Measurements from ENCODE around the gene GATA6.

GATA6 gene

GRCh38 chr18:22166069-22166950 is 3.1 kb upstream of the GATA6 start:
- no peak for DNase-seq (ENCODE audit: low spot score)

DNA sequence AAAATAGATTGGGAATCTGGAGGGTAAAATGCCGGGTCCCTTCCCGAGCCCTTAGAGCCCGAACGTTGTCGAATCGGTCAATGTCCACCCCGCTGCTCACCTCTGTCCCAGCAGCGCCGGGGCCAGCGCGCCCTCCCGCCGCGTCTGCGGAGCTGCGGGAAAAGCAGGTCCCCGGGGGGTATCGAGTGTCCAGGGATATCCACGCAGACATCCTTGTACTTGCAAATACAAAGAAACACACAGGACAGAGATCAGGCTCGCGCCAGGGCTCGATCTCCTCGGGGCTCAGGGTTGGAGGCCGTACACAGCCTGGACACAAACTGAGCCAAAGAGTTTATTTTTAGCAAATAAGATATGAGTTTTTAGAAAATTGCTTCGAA is 2.3 kb upstream of the GATA6 start:
- no peak for DNase-seq (ENCODE audit: low spot score)

GRCh38 chr18:22167471-22168241 is 1.7 kb upstream of the GATA6 start:
- peak; percentile 32 for DNase-seq (ENCODE audit: low spot score)

- DNase-seq (ENCODE audit: low spot score) = peak; percentile 23
Measured at GRCh38 chr18:22168360-22168921, 948 bp upstream of the GATA6 start.

- DNase-seq (ENCODE audit: low spot score) = peak; percentile 26
Measured at GRCh38 chr18:22169889-22170420, 566 bp downstream of the GATA6 start.

DNA sequence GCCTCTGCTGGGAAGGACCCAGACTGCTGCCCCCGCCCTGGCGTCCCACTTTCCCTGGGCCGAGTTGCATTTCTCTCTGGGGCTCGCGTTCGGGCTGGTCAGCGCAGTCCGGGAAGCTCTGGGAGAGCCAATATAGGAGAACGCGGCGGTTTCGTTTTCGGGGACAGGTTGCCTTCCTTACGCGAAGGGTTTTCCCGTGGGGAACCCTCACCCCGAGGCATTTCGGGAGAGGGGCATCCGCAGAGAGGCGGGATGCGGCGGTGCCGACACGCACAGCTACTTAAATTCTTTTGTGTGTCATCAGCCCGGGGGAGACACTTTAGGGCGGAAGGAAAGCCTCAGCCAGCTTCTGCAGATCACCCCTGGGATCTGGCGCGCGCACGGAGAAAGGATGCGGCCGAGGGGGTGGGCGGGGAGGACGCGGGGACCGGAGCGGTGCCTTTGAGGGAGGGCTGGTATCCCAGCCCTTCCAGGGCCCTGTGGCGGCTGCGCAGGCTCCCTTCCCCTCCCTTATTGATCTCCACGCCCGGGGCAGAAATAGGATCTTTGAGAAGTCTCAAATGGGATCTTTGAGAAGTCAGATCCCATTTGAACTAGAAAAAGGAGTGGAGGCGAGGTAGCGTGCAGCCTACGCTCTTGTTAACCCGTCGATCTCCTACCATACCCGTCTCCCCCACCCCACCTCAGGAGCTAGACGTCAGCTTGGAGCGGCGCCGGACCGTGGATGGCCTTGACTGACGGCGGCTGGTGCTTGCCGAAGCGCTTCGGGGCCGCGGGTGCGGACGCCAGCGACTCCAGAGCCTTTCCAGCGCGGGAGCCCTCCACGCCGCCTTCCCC is 1.2 kb downstream of the GATA6 start:
- peak; percentile 38 for DNase-seq (ENCODE audit: low spot score)

GRCh38 chr18:22171258-22172119 is 2.1 kb downstream of the GATA6 start:
- no peak for DNase-seq (ENCODE audit: low spot score)

GRCh38 chr18:22172120-22172582 is 2.8 kb downstream of the GATA6 start:
- DNase-seq (ENCODE audit: low spot score) = no peak

DNA sequence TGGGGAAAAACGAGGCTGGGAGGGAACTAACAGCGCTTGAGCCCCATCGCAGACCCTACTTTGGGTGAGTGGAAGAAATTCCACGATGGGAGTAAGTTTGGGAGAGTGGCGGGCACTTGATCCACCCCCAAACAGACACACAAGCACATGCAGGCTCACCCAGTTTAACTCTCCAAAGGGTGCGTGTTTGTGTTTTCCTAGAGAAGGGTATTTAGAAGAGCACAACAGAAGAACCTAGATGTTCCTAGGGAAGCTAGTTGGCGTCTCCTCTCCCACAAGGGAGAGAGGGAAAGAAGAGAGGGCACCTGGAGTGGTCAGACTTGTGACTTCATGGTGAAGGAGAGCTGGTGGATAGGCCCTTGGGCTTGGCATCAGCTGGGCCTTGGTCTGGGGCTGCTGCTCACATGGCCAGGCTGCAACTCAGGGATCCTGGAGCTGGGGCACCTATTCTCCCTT is 3.2 kb downstream of the GATA6 start:
- no peak for DNase-seq (ENCODE audit: low spot score)

GRCh38 chr18:22173221-22173927 is 4.0 kb downstream of the GATA6 start:
- no peak for DNase-seq (ENCODE audit: low spot score)

DNA sequence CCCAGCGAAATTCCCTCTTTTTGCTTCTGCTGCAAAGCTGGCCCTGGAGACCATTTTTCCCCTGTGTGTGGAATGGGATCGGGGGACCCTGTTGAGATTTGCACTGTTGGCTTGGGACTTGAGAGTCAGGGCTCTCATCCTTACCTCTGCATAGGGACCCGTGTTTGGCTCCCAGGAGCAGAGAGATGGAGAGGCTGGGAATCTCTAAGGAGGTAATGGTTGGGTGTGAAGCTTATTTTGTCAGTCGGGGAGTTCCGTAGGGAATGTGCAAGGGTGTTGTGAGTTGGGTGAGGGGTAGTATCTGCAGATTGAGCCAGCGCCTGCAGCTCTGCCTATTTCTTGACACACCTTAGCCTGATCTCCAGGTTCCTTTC is 4.5 kb downstream of the GATA6 start:
- DNase-seq (ENCODE audit: low spot score) = no peak

DNA sequence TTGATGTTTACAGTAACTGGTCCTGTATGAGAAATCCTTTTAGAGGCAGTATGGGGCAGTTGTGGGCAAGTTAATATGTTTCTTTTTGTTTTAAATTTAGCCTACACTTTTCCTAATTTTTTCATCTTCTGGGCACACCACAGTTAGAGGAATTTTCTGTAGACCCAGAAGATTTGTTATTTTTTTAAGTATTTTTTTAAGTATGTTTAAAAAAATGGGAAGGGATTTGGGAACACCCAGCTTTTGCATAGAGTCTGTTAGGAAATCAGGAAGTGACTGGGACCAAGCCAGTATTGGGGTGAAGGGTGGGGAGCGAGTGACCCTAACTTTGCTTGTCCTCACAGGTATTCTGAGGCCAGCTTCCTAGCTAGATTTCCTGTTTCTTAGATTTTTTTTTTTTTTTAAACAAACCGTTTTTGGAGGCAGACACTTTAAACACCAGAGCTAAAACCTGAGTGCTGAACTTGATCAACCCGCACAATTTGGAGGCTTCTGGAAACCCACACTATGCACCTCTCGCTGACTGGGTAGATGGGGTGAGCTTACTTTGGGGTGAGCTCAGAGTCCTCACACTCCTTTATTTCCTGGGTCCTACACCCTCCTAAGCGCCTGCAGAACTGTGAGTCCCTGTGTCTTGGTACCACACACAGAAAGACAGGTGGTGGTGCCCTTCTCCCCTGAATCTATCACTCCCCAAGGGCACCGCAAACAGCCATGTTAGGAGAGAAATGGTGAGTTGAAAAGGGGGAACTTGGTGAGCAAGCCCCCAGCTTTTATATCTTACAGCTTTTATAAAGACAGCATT is 5.2 kb downstream of the GATA6 start:
- no peak for DNase-seq (ENCODE audit: low spot score)

DNA sequence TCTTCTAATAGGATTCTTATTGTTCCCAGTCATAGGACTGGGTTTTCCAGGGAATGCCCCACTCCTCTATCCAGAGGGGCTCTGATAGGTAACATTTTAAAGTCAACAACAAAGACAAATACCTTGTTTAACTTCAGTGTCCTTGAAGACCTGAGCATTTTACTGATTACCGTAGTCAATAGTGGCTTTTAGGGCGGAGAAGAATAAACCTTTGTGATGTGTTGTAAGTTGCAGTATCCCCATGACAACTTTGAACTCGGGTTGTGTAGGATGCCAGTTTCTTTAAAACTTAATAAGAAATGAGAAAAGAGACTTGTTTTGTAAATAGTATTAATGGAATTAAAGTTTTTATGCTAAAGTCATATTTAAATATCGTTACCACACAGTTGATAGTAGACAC is 6.0 kb downstream of the GATA6 start:
- no peak for DNase-seq (ENCODE audit: low spot score)

GRCh38 chr18:22176420-22177326 is 7.3 kb downstream of the GATA6 start:
- no peak for DNase-seq (ENCODE audit: low spot score)

GRCh38 chr18:22177327-22177871 is 8.0 kb downstream of the GATA6 start:
- no peak for DNase-seq (ENCODE audit: low spot score)

DNA sequence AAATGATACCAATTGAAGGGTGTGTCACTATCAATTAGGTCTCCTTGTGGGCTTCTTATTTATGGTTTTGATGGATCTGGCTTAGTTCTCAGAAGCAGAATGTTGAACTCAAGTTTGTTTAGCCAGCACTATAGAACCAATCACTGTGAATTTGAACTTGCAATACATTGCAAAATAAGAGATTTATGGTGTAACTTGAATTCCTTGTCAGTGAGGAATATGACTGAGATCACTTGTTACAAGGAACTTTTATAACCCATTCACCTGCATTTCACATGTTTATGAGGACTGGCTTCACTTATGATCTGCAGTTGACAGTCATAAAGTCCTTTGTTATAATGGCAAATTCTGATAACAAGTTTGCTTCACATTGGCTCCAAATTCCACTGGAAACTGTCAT is 9.8 kb downstream of the GATA6 start:
- no peak for DNase-seq (ENCODE audit: low spot score)

DNA sequence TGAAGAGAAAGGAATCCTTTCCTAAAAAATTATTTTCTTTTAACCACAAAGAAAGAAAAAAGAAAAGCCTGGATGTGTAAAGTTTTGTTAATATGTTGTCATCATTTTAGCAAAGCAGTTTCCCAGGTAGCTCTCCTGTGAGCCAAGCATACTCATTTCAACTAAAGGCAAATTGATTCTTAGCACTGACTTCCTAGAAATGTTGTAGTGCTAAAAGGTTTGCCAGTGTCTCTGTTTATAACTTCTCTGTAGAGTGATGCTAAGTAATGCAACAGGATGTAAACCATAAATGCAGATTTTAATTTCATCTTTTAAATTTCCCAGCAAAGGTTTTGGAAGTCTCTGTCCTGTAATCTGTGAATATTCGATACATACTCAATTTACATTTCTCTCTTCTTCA is 10.2 kb downstream of the GATA6 start:
- DNase-seq (ENCODE audit: low spot score) = no peak

GRCh38 chr18:22180722-22181121 is 11.3 kb downstream of the GATA6 start:
- no peak for DNase-seq (ENCODE audit: low spot score)
